ENCODE data around the gene BTBD19. TPM values are rescaled to one million over a fixed set of nuclear protein-coding genes. Genes with fewer than 3 reads are reported as not detected.
A peak's percentile ranks its signal among the peaks of the same experiment; 100 is the strongest.

Gene BTBD19
- total and polyA plus RNA-seq, 9 of the 15 experiments (the other 6 are each of a cell fraction or from before 2014, with no cell fraction given): 0.22 to 2.0 (median 0.95) TPM

GRCh38 chr1:44847845-44848244 lies 39.5 kb downstream of the BTBD19 start:
- H3K4me1 ChIP-seq (replicated peaks in 1 of 2; ENCODE audit: control insufficient read depth in 2 of 2, insufficient read depth in 2 of 2, low read length in 2 of 2): peaks cover under 1 to 9% of the 10 kb centered on the region in 2 experiments; a peak in 2 of 5 replicates
- no peak overlapping the region for H3K9ac ChIP-seq (ENCODE audit: insufficient read depth in 1 of 2, low read depth in 2 of 2, low read length in 2 of 2)
- BruUV-seq (replicated peaks): no TSS peak
- ChIA-PET POLR2A (interaction anchor here (0.9 to 4.1 kb wide), 6 partner anchors 13 to 126 kb away, joined by 3 to 16 read pairs (median 4); partner anchors contain the start of gene PLK3), CTCF (ENCODE audit: low intra/inter-chr PET ratio) (no interaction called here)
- H3K9me3 ChIP-seq (replicated peaks; ENCODE audit: control insufficient read depth, insufficient read depth, low read depth, low read length): no peaks in the 10 kb centered on the region
- ATAC-seq: no peak
- H3K36me3 ChIP-seq (ENCODE audit: control insufficient read depth, insufficient read depth, low read length): peaks cover 23% of the 10 kb centered on the region; the same call in 2 of the 3 replicates
- no peak overlapping the region for H2AFZ ChIP-seq (ENCODE audit: low read depth, low read length)
- no peak overlapping the region for H3K27ac ChIP-seq (ENCODE audit: extremely low read depth, low read depth, low read length)
- H4K20me1 ChIP-seq (replicated peaks; ENCODE audit: control insufficient read depth, insufficient read depth, low read length): no peaks in the 10 kb centered on the region
- no peaks in the 10 kb centered on the region for H3K9me1 ChIP-seq (ENCODE audit: control insufficient read depth, insufficient read depth, low read length)
- no peak for FAIRE-seq
- H3K27me3 ChIP-seq (ENCODE audit: control insufficient read depth in 2 of 2, insufficient read depth in 2 of 2, low read length in 2 of 2): no peaks in the 10 kb centered on the region
- in situ Hi-C loops (cut with MboI): no loop called here
- intact Hi-C loops (cut with micrococcal nuclease): no loop called here
- TF ChIP-seq ZFP36 (IDR thresholded peaks at IDR 0.05; ENCODE audit: low read depth, low read length, partially characterized antibody) (no peak), L3MBTL2 (IDR thresholded peaks at IDR 0.05) (no peak), ZNF143 (CRISPR knock-in tag; IDR thresholded peaks at IDR 0.05) (no peak), SRSF3 (IDR thresholded peaks at IDR 0.05; ENCODE audit: insufficient read depth, low read length) (no peak), SUPT5H (IDR thresholded peaks at IDR 0.05) (0 out of 2 replicates have a peak, but pooled peaks have one; percentile 3), HSF4 (CRISPR knock-in tag; IDR thresholded peaks at IDR 0.05; ENCODE audit: borderline replicate concordance) (no peak), NRF1 (conservative IDR thresholded peaks at IDR 0.05 in 1 of 2, IDR thresholded peaks at IDR 0.05 in 1 of 2) (no peak), FIP1L1 (IDR thresholded peaks at IDR 0.05; ENCODE audit: low read depth, low read length, poor library complexity, severe bottlenecking) (no peak)
- 92% methylated on average over 1 of the region's 1 CpG for WGBS (ENCODE audit: insufficient coverage, low coverage, missing lambda C conversion rate)
- no peak overlapping the region for H3K4me2 ChIP-seq (ENCODE audit: insufficient read depth, low read length)
- no peak for DNase-seq (ENCODE audit: extremely low read depth in 1 of 4, low spot score in 3 of 4)
- H3K4me3 ChIP-seq: no peak overlapping the region
- H3K79me2 ChIP-seq (ENCODE audit: control insufficient read depth, insufficient read depth, low read length): no peaks in the 10 kb centered on the region

Measured in K562 (cell line).